Measurements from ENCODE around the gene GPS2. TPM values are rescaled to one million over a fixed set of nuclear protein-coding genes. Genes with fewer than 3 reads are reported as not detected.

Gene GPS2
- total RNA-seq, 1 experiment from 2014 or later, result 84.3 TPM

- no peak for DNase-seq (ENCODE audit: low read depth)
These were observed 2.1 kb upstream of the GPS2 start for GRCh38 chr17:7317161-7317803.

GRCh38 chr17:7315570-7316235 is 543 bp upstream of the GPS2 start:
- DNase-seq (ENCODE audit: low read depth), result no peak

GRCh38 chr17:7313890-7314718 is 1.1 kb downstream of the GPS2 start:
- DNase-seq (ENCODE audit: low read depth), result peak; percentile 33

DNA sequence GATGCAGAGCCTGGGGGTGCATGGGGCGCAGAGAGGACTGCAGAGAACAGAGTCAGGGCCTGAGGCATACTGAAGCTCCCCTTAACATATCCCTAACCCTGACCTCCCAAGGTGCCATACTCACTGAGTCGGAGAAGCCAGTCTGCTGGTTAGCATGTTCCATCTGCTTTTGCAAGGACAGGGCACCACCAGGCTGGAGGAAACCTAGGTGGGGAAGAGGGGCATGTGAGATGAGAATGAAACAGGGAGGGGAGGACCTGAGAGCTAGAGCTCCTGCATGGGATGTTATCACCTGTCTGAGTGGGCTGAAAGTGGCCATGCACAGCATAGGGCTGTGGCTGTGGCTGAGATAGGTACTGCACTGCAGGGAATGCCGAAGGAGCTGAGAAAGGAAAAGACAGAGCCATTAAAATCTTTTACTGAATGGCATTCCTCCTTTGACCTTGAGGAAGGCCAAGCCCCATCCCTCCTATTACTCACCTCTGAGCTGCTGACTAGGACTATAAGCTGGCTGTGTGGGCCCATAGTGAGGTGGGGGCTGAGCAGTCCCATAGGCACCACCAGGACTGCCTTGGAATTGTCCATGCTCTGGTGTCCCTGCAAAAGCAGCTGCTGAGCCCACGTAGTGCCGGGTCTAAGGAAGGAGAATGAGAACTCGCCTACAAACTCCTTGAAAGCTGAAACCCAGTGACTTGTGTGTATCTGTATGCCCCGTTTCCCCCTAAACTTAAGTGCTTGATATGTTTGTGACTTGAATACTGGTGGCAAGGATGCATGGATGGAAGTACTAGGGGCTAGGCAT is 1.9 kb downstream of the GPS2 start:
- DNase-seq (ENCODE audit: low read depth), result peak; percentile 35

DNA sequence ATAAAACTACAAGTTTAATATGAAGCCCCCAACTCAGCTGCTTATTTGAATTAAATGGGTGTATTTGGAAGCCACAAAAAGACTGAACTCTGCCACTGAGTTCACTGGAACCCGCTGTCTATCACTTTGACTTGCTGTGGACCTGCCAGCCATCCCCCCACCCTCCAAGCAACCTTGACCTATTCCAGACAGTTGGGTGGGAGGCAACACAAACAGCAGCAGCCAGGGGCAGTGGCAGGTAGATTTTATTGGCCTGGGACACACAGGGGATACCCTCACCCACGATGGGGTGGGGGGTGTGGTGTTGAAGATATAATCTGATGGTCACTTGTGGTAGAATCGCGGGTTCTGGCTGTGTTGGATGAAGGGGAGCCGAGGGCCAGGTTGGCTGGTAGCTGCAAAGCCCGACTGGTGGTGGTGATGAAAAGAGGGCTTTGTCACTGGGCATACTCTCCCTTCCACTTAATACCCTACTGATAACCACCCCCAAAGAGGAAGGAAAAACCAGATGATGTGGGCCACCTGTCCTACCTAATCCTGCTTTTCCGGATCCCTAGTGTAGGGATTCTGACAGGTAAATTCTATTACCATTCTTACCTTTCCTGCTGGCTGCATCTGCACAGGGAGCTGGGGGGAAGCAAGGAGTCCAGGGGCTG is 2.6 kb downstream of the GPS2 start:
- no peak for DNase-seq (ENCODE audit: low read depth)

DNA sequence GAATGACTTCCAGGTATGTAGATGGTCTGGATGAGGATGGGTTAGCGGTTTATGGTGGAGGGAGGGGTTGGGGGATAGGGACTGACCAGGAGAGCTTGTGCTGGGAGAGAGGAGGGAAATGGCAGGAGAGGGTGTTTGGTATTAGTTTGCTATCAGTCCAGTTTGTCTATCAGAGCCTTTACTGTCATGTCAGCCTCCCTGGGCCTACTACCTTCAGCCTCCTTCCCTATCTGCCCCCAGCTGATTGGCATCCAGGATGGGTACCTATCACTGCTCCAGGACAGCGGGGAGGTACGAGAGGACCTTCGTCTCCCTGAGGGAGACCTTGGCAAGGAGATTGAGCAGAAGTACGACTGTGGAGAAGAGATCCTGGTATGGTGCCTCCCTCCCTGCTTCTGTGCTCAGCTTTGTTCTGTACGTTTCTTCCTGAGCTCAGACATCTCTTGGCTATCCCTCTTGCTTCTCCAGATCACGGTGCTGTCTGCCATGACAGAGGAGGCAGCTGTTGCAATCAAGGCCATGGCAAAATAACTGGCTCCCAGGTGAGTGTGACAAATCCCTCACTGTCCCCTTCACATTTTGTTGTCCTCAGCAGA is 4.0 kb downstream of the GPS2 start:
- DNase-seq (ENCODE audit: low read depth), result no peak

DNA sequence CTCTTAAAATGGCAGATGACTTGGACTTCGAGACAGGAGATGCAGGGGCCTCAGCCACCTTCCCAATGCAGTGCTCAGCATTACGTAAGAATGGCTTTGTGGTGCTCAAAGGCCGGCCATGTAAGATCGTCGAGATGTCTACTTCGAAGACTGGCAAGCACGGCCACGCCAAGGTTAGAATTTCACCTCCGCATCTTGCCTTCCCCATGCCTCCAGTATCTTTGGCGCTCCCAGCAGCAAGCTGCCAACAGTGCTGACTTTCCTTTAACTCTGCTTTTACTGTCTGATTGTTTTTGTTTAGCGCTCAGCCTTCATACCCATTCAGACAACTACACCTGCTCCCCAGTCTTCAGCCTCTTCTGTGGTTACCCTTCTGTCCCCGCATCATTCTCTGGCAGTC is 5.5 kb downstream of the GPS2 start:
- DNase-seq (ENCODE audit: low read depth), result no peak

DNA sequence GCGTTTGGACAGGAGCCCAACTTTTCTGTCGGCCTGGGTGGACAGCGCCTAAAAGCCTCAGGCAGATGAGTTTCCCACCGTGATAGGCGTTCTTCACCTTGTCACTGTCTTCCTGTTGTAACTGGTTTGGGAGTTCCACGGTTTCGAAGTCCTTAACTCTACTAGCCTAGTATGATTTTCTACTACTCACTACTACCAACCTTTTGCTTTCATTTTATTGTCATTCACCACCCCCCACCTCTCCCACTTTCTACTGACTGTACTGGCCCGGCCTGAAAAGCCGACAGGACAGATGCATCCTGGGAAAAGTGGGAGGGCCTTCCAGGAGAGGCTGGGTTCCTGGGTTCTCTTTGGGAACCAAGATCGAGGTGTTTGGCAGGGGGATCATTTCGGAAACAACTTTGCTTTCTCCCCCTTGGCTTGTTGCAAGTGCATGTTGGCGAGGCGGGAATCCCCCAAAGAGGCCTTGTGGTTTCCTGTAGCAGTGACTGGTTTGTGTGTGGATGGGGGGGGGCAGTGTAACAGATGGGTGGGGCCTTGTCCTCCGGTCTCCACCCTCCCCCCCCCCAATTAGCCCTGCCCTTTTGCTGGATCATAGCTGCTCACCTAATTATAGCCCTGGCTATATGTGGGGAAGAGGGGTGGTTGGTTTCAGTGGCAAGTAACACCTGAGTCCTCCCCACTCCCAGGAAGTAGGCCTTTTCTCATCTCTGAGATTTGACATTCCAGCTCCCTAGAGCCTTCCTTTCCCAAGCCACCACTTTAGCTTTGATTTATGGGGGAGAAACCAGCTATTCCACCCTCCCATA is 6.3 kb downstream of the GPS2 start:
- DNase-seq (ENCODE audit: low read depth), result peak; percentile 86

GRCh38 chr17:7307686-7308624 is 7.2 kb downstream of the GPS2 start:
- peak; percentile 53 for DNase-seq (ENCODE audit: low read depth)

DNA sequence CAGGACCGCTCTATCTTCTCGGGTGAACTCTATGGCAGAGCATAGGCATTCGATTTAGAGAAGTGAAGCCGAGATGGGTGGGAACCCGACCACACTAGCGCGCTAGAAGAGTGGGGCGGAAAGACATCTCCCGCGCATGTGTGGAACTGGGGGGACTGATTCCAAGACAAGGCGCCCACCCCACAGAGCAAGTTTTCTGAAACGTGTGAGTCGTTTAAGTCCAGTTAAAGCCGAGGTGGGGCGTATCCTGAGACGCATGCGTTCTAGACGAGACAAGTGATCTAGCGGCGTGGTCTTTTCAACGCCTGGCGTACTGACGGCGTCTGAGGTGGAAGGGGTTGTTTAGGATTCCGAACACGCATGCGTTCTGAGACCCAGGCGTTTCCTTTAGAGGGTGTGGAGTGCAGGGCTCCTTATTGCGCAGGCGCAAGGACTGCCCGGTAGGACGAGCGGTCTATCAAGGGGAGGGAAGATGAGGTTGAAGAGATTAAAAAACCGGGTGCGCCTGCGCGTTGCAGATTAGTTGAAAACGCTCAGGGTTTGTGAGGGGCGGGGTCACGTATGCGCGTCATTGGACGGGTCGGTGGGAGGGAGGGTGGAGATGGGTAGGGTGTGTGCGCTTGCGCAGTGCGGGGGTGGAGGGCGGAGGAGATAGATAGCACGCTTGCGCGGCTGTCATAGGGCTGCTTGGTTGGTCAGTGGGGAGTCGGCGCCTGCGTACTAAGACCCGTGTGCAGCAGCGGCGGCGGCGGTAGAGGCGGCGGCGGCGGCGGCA is 8.1 kb downstream of the GPS2 start, which contains the start of gene EIF5A:
Gene EIF5A, plus strand, starts transcription at position 718 of the 775 bp plus-strand sequence. CDS start 2,008 bp downstream, outside the sequence.
- DNase-seq (ENCODE audit: low read depth), result peak; percentile 100

DNA sequence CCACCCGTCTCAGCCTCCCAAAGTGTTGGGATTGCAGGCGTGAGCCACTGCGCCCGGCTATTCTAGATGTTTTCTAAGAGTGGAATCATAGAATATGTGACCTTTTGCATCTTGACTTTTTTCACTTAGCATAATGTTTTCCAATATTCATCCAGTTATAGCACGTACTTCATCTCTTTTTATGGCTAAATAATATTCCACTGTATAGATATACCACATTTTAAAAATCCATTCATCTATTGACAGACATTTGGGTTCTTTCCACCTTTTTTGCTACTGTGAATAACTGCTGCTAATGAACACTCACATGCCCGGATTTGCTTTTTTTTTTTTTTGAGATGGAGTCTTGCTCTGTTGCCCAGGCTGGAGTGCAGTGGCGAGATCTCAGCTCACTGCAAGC is 11.0 kb downstream of the GPS2 start:
- no peak for DNase-seq (ENCODE audit: low read depth)

- DNase-seq (ENCODE audit: low read depth), result peak; percentile 89
These were observed 18.8 kb downstream of the GPS2 start for GRCh38 chr17:7296189-7296861.

GRCh38 chr17:7295230-7296180 is 19.7 kb downstream of the GPS2 start:
- DNase-seq (ENCODE audit: low read depth), result no peak

DNA sequence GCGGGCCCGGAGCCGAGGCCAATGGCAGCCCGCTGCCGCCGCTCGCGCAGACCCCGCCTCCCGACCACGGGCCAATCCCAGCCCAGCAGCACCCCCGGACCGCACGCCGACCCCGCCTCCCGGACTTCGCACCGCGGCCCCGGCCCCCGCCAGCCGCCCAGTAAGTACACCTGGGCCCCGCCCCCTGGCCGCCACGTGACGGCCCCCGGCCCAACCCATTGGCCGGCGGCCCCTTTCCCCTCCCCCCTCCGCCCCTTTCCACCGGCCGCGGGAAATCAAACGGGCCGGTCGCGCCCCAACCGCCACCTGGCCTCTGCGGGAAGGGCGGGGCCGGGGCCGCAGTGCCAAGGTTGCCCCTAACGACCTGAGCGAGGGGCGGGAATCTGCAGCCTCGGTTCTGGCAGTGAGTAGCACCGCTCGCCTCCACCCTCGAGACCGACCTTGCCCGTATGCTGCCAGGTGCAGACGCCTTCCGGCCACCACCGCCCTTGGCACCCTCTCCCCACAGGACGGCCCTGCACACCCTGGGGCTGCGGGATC is 20.5 kb downstream of the GPS2 start, which contains the start of gene YBX2:
Gene YBX2, minus strand, starts transcription at position 26 of the 540 bp plus-strand sequence. CDS start 139 bp downstream, outside the sequence.
- peak; percentile 92 for DNase-seq (ENCODE audit: low read depth)

- DNase-seq (ENCODE audit: low read depth), result peak; percentile 30
These were observed 21.1 kb downstream of the GPS2 start for GRCh38 chr17:7293816-7294613.

Measured in Daoy (cell line).